CD4-positive, alpha-beta T cell treated with Interleukin-1 beta for 1 hour (primary cell): ENCODE results near the gene AP4B1.
"Not testable (repeated sequence)": the region's sequence is repeated elsewhere in the genome, so short reads cannot be mapped to it uniquely, and the experiment has no call there.

ENCODE experiments used
- DNase-seq, 2 donors: peaks; one replicate each; pipeline ENCODE4 v3.0.0-alpha.2; 2020 to 2022

AP4B1 gene

GRCh38 chr1:113855630-113856400 is 48.8 kb downstream of the AP4B1 start:
- DNase-seq = no peak

- no peak for DNase-seq
Observed at GRCh38 chr1:113854234-113854633, 50.4 kb downstream of the AP4B1 start.

- not testable (repeated sequence) for DNase-seq
Observed at GRCh38 chr1:113852694-113853093, 51.9 kb downstream of the AP4B1 start.

GRCh38 chr1:113850127-113850796 is 54.3 kb downstream of the AP4B1 start:
- no peak for DNase-seq

- DNase-seq = no peak
Observed at GRCh38 chr1:113849072-113849471, 55.5 kb downstream of the AP4B1 start.

- DNase-seq = no peak
Observed at GRCh38 chr1:113846391-113847035, 58.1 kb downstream of the AP4B1 start.
